Nasal cavity respiratory epithelium epithelial cell of viscerocranial mucosa (primary cell): Measurements from ENCODE around the gene ZNFX1. TPM values are rescaled to one million over a fixed set of nuclear protein-coding genes. Genes with fewer than 3 reads are reported as not detected.

Experiments used
- total RNA-seq: library from RNA; depleted of rRNA; stranded (reverse); fragments of >200 nt; gene quantifications from 2 replicates; pipeline ENCODE4 v1.2.3, GENCODE V29; 2014

ZNFX1 gene
- total RNA-seq = 21.2 and 53.4 TPM in 2 replicates

DNA sequence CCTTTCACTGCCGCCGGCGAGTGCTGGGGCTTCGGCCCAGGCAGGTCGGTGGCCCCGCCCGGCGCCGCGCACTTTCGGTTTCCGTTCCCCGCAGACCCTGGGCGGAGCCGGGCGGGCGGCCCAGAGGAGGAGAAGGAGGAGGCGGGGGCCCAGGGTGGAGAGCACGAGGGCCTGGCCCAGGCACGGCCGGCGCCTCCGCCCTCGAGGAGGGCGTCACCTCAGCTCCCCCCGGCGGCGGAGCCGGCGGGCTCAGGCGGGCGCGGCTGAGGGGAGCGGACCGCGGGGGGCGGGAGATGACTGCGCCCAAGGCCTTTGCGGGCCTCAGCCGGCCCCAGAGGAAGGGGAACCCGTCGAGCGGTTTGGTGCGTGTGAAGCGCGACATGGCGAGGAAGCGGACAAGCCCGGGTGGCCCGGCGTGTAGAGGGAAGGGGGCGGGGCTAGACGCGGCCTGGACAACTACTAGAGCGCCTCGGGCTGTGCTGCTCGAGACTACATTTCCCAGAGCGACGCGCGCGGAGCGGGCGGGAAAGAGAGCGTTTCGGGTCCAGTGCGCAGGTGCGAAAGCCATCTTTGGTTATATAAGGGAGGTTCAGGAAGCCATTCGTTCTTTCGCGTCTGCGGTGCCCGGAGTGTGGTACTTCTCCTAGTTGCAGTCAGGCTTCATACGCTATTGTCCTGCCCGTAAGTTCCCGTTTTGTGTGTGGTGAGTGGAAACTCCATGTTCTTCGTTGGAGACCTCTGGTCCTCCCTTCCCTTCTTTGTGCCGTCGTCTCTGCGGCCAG lies at the start of gene ZNFX1:
TSS of gene ZNFX1 (minus strand) at position 22 of the 782 bp plus-strand sequence. CDS start 2,218 bp downstream, outside the sequence.

DNA sequence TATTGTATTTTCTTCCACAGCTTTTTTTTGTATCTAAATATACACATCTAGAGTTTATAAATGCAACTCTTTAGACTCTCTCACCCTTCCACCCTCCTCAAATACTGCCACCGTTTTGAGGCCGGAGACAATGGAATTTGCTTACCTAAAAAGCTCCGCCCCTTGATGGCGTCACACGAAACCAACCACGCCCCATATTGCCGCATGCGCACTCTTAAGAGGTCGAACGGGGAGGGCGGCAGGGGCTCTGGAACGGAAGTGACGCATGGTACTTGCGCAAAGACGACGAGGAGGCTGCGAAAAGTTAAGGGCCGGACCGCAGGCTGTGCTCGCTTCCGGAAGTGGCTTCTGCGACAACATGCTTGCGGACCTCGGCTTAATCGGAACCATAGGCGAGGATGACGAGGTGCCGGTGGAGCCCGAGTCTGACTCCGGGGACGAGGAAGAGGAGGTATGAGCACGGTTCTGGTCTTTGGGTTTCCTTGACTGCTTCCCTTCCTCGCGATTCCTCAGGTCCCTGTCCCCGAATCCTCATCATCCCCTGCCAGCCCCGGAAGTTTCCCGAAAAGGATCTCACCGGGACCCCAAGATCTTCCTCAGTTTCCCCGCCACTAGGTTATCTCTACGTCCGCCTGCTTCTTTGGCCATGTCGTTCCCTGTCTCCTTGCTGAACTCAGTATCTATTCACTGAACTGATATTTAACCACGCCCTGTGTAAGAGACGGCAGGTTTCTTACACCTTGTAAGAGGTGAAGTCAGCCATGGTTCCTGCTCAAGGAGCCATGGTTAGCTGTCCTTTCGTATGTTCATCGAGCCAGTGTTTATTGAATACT lies 58.5 kb downstream of the ZNFX1 start, which contains the start of gene DDX27:
TSS of gene DDX27 (plus strand) at position 326 of the 833 bp plus-strand sequence. CDS start at position 359, 33 bp downstream.

Other genes starting within 250 kb of the ZNFX1 start
- 89.5 and 95.8 TPM in 2 replicates for gene CSE1L, start 231.7 kb downstream of the ZNFX1 start, total RNA-seq
- gene STAU1, start 89.7 kb downstream of the ZNFX1 start, total RNA-seq = 46.1 and 78.7 TPM in 2 replicates
- 66.6 and 70.1 TPM in 2 replicates for gene DDX27, start 58.6 kb downstream of the ZNFX1 start, total RNA-seq
- gene KCNB1, start 204.6 kb upstream of the ZNFX1 start, total RNA-seq = under 0.01 TPM in 1 of 2 replicates, not detected in the other